DOHH2 (cell line): Measurements from ENCODE around the gene ZNF236.

Experiments
- CTCF ChIP-seq: fragments of 200-600 bp; sonication (generic); IDR thresholded peaks from one replicate; pipeline ENCODE4 v1.5.1; 2014; ENCODE audit warnings: antibody characterized with exemption, mild to moderate bottlenecking, low read depth, low read length; ENCODE audit not compliant: poor library complexity, severe bottlenecking
- EZH2phosphoT487 ChIP-seq: fragments of 200-600 bp; sonication (generic); IDR thresholded peaks from 2 replicates; pipeline ENCODE4 v1.6.1; 2017; ENCODE audit warnings: borderline replicate concordance, mild to moderate bottlenecking, antibody characterized with exemption, low read length, moderate library complexity, mixed read lengths

- TF ChIP-seq CTCF: no peak
- TF ChIP-seq EZH2phosphoT487: no peak
Measured at GRCh38 chr18:76925501-76925900, 103.1 kb downstream of the ZNF236 start.
